ENCODE measurements around the gene FLYWCH1. TPM values are rescaled to one million over a fixed set of nuclear protein-coding genes. Genes with fewer than 3 reads are reported as not detected.

FLYWCH1 gene
- total RNA-seq, 1 experiment from 2014 or later = 32.3 TPM

GRCh38 chr16:2899564-2900072, 12.1 kb upstream of the FLYWCH1 start:
- DNase-seq (ENCODE audit: low read depth) = no peak

DNA sequence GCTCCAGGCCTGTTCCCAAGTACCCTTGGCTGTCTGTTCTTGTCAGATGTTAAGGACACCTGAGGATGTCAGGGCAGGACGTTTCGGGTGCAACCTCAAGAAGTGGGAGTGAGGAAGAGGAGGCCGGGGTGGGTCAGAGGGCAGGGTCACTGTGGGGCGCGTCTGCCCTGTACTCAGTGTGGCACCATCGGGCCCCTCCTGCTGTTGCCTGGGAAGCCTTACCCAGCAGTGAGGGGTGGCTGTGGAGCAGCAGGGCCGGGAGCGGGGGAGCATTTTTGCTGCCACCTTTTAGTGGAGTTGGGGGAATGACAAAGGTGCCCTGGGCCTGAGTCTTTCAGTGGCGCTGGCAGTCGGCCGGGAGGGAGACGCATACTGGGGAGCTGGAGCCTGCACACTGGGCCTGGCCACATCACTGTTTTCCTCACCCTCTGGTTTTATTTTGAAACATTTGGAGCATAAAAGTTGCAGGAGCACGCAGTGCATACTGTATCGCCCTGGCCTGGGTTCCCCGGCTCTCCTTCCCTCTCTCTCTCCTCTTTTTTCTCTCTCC, 11.1 kb upstream of the FLYWCH1 start:
- no peak for DNase-seq (ENCODE audit: low read depth)

DNA sequence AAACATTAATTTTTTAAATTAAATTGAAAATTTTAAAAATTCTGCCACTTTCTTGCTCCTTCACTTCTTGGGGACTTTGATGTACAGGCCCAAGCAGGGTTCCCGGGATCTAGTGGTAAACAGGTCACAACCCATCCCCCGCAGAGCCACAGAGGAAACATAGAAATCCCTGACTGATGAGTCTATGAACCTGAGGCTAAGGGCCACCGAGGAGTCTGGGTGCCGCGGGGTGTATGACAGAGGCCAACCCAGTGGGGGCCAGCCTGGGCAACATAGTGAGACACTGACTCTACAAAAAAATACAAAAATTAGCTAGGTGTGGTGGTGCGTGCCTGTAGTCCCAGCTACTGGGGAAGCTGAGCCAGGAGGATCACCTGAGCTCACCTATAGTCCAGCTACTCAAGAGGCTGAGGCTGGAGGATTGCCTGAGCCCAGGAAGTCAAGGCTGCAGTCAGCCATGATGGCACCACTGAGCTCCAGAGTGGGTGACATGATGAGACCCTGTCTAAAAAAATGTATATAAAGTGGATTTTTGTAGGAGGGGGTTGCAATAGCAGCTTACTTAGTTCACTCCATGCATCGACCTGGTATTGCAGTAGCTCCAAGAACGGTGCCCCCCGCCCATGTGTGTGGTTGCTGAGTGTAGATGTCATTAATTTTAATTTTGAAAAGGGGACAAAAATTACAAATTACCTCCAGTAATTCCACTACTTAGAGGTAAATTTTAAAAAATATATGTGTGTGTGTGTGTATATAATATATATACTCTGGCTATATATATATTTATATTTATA, 9.2 kb upstream of the FLYWCH1 start:
- no peak for DNase-seq (ENCODE audit: low read depth)

DNA sequence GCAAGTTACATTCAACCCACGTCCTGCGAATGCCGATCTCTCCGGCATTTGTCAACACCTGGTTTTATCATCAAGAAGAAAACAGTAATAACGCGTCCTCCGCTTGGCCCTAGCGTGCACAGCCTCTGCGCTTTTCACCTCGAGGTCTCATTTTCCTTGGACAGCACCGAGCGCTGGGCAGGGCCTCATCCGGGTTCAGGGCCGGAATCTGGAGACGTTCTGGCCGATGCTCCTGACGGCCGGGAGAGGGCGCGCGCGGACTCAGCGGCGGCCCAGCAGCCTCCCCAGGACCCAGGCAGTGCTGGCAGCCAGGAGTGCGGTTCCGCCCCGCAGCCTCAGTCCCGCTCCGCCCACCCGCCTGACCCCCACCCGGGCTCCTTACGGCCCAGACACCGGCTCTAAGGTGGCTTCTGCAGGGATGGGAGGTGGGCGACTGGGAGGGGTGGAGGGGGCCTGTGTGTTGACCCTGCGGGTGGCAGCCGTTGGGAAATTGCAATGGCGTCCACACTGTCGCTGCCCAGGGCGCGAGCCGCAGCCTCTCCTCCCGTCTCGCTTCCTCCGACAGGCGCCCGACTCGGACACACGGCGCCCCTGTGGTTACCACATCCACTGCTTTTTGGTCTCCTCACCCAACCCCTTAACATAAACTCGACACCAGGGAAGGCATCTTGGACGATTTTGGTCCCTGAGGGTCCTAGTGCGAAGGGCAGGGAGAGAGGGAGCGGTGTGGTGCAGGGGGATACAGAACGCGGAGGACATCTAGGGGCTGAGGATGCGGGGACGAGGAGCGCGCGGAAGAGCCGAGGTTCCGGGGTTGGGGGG, 7.4 kb upstream of the FLYWCH1 start:
- peak; percentile 88 for DNase-seq (ENCODE audit: low read depth)

DNA sequence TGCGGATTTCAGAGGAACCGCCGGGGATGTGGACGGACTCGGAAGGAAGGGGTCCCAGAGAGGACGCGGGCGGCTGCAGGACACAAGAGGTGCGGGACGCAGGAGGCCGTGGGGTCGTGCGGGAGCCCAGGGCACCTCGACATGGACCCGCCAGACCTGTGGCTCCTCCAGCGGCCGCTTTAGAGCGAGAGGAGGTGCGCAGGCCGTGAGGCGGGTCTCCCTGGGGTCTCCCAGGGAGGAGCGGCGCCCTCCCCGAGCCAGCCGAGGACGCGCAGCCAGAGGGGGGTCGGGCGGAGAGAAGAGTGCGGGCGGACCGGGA, 6.8 kb upstream of the FLYWCH1 start:
- no peak for DNase-seq (ENCODE audit: low read depth)

DNA sequence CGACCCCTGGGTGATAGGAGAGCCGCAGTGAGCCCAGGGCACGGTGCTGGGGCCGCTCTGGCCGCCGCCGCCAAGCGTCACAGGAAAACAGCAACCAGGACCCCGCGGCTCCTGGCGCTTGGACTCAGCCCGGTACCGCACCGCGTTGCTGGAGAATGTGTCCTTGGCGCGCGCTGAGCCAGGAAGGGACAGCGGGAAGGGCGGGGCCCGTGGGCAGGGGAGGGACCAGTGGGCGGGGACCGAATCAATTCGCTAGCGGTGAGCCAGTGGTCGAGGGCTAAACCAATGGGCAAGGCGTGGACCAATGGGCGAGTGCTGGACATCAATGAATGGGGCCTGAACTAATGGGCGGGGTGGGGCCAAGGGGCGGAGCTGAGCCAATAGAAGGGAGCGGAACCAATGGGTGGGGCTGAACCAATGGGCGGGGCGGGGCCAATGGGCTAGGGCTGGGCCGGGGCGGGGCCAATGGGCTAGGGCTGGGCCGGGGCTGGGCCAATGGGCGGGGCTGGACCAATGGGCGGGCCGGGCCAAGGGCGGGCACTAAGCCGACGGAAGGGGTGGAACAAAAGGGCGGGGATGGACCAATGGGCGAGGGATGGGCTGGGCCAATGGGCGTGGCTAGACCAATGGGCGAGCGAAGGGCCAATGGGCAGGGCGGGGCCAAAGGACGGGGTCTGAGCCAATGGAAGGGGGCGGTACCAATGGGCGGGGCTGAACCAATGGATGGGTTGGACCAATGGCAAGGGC, 6.3 kb upstream of the FLYWCH1 start:
- DNase-seq (ENCODE audit: low read depth) = peak; percentile 99

GRCh38 chr16:2905988-2906387, 5.7 kb upstream of the FLYWCH1 start:
- no peak for DNase-seq (ENCODE audit: low read depth)

- DNase-seq (ENCODE audit: low read depth) = peak; percentile 50
These were observed 4.5 kb upstream of the FLYWCH1 start for GRCh38 chr16:2907084-2907753.

GRCh38 chr16:2910441-2910969, 1.2 kb upstream of the FLYWCH1 start:
- DNase-seq (ENCODE audit: low read depth) = no peak

DNA sequence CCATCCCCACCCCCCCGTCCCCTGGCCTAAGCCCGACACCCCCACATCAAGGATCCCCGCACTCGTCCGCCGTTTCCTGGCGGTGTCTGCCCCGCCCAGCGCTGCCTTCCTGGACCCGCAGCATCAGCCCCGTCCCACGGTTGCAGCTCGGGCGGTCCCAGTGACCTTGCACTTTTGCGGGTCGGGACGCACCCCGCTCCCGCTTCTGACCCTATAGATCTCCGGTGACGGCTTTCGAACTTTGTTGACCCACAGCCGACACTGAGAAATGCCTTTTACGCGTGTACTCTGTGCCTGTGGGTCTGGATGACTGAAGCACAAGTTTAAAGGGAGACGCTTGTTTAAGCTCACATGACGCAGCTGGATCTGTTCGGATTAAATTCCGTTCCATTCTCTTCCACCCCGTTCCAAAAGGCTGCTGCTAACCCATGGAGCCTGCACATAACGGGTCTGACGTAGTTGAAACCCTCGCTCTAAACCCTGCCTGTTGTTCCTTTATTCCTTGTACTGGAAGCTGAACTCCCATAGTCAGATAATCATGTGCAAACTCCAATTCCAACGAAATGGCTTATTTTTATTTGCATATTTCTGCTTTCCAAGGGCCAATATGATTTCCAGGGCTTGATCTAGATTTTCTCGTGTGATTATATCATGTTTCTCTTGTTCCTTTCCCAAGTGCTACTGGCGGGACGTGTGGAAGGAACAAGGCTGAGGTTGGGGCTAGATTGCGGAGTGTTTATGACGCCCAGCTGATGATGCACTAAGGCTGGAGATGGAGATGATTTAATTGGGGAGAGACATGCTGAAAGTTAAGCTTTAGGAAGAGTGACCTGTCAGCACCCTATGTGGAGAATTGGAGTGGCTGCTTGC, 834 bp downstream of the FLYWCH1 start:
- peak; percentile 44 for DNase-seq (ENCODE audit: low read depth)

DNA sequence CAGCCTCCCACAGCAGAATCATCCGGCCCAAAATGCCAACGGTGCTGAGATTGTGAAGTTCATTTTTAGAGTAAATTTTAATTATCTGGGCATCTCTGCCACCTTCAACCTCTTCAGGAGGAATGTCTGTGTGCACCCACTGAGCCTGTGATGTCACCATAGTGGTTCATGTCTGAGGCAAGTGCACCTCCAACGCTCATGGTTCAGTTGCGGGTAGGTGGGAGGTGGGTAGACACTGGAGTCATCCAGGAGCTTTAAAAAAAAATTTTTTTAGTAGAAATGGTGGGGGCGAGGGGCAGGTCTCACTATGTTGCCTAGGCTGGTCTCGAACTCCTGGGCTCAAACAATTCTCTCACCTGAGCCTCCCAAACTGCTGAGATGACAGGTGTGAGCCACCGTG, 1.9 kb downstream of the FLYWCH1 start:
- DNase-seq (ENCODE audit: low read depth) = no peak

- DNase-seq (ENCODE audit: low read depth) = no peak
These were observed 2.5 kb downstream of the FLYWCH1 start for GRCh38 chr16:2914233-2914632.

GRCh38 chr16:2915196-2915929, 3.6 kb downstream of the FLYWCH1 start:
- peak; percentile 53 for DNase-seq (ENCODE audit: low read depth)

GRCh38 chr16:2919511-2920255, 8.0 kb downstream of the FLYWCH1 start:
- DNase-seq (ENCODE audit: low read depth) = peak; percentile 45

- no peak for DNase-seq (ENCODE audit: low read depth)
These were observed 11.8 kb downstream of the FLYWCH1 start for GRCh38 chr16:2923481-2923880.

DNA sequence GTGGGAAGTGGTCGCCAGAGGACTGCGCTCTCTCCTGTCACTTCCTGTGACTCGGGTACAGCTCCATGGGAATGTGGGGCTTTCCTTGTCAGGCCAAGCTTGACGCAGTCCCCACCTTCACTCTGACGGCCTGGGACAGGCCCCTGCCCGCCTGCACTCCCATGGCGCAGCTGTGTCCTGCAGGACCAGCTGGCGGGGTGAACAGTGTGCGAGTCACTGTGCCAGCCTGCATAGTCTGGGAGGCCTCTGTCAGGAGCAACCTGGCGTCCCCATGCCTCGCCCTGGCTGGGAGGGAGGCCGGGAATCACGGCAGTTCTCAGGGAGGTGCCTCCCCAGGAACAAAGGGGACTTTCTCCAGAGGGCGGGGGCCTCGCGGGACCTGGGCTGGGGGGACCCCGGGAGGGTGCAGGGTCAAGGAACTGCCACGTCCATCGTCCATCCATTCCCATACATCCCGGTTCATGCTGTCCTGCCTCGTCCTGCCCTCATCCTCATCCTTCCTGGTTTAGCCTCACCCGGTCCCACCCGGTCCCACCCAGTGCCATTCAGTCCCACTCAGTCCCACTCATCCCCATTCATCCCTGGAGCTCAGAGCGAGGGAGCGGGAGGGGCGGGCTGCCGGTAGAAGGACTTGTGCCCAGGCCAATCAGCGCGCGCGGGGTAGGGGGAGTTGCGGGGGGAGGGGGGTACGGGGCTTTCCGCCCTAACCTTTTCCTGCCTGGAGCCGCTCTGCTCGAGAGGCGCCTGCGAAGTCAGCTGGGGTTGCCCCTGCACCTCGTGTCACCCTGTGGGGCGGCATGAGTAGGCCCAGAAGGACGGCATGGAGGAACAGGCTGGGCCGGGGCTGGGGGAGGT, 13.4 kb downstream of the FLYWCH1 start:
- peak; percentile 18 for DNase-seq (ENCODE audit: low read depth)

DNA sequence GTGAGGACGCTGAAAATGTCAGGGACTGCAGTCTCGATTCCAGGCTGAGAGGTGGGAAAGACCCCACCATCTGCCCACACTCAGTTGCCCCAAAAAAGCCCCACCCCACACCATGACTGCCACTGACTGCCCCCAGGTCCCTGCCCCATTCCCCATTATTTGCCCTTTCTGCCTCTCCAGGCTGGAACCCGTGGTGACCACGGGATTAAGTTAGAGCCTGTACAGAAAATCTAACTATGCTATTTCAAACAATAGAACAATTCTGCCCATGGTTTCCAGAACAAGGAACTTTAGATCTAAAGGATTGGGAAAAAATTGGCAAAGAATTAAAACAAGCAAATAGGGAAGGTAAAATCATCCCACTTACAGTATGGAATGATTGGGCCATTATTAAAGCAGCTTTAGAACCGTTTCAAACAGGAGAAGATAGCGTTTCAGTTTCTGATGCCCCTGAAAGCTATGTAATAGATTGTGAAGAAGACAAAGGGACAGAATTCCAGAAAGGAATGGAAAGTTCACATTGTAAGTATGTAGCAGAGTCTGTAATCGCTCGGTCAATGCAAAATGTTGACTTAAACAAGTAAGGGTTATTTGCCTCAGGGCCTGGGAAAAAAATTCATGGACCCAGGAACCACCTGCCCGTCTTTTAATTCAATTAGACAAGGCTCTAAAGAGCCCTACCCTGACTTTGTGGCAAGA, 14.4 kb downstream of the FLYWCH1 start:
- DNase-seq (ENCODE audit: low read depth) = no peak
